ENCODE results near the gene MPHOSPH9. TPM values are rescaled to one million over a fixed set of nuclear protein-coding genes. Genes with fewer than 3 reads are reported as not detected.
A peak's percentile ranks its signal among the peaks of the same experiment; 100 is the strongest.
"Not testable (repeated sequence)": the region's sequence is repeated elsewhere in the genome, so short reads cannot be mapped to it uniquely, and the experiment has no call there.

Gene MPHOSPH9
- total RNA-seq, 1 donor from 2014 or later, result 33.9 TPM

DNA sequence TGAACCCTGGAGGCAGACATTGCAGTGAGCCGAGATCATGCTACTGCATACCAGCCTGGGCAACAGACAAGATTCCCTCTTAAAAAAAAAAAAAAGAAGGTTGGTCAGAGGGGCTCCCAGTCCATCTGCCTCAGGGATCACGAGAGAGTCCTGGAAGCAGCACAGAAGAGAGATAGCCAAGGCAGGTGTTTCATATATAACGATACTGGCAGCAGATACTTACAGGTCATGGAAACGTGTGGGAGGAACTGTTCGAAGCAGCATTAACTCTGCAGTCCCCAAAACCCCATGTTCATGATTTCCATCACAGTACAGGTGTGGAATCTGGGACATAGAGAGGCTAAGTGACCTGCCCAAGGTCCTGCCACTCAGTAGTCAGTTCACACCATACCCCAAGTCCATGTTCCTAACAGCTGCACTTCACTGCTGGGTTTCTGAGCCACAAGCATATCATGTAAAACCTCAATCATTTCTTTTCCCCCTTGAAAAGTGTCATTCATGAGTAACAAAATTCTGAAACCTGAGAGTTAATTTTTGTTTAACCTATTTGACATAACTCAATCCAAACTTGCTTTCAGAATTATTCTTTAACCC, 22.0 kb upstream of the MPHOSPH9 start:
- no peaks in the 10 kb centered on the region for H3K27me3 Mint-ChIP-seq (ENCODE audit: unreplicated experiment)
- peaks cover 14% of the 10 kb centered on the region for H3K4me1 Mint-ChIP-seq (ENCODE audit: unreplicated experiment)
- H3K27ac Mint-ChIP-seq (ENCODE audit: unreplicated experiment), result no peak overlapping the region
- peaks cover 35% of the 10 kb centered on the region for H3K36me3 Mint-ChIP-seq (ENCODE audit: unreplicated experiment)
- no peaks in the 10 kb centered on the region for H3K9me3 Mint-ChIP-seq (ENCODE audit: unreplicated experiment)
- TF ChIP-seq, protein P1, sequence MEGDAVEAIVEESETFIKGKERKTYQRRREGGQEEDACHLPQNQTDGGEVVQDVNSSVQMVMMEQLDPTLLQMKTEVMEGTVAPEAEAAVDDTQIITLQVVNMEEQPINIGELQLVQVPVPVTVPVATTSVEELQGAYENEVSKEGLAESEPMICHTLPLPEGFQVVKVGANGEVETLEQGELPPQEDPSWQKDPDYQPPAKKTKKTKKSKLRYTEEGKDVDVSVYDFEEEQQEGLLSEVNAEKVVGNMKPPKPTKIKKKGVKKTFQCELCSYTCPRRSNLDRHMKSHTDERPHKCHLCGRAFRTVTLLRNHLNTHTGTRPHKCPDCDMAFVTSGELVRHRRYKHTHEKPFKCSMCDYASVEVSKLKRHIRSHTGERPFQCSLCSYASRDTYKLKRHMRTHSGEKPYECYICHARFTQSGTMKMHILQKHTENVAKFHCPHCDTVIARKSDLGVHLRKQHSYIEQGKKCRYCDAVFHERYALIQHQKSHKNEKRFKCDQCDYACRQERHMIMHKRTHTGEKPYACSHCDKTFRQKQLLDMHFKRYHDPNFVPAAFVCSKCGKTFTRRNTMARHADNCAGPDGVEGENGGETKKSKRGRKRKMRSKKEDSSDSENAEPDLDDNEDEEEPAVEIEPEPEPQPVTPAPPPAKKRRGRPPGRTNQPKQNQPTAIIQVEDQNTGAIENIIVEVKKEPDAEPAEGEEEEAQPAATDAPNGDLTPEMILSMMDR (IDR thresholded peaks at IDR 0.05), result no peak
- DNase-seq (ENCODE audit: extremely low spot score, unreplicated experiment), result no peak
- no peak overlapping the region for H3K4me3 Mint-ChIP-seq (ENCODE audit: unreplicated experiment)

DNA sequence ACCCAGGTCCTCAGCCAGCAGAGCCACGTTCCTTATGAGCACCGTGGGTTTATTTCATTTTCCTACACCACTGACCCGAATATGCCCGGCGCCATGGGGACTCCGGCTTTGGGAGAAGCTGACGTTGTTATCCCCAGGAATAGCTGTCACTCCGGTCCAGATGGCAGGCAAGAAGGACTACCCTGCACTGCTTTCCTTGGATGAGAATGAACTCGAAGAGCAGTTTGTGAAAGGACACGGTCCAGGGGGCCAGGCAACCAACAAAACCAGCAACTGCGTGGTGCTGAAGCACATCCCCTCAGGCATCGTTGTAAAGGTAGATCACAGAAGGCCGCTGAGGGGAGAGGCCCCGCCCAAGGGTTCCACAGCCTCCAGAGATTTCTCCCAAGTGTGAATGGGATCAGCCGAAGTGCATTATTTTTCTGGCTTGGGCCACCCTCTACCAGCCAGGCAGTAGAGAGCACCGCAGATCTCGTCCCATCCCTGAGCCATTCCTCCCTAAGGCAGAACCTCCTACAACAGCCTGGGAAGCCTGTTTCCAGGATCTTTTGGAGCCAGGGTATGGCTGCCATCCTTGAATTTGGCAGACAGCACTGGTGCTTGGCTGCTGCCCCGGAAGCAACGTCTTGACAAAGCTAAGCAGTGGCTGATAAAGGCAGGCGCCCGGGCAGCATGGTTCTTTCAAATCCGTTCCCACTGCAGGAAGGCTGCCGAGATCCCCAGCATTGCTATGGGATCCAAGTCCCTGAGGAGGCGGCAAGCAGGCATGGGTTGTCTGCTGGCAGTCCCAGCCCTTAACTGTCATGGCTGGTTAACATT, 20.9 kb upstream of the MPHOSPH9 start:
- Mint-ChIP-seq H3K4me3 (ENCODE audit: unreplicated experiment) (no peak overlapping the region), H3K4me1 (ENCODE audit: unreplicated experiment) (peaks cover 14% of the 10 kb centered on the region), H3K27me3 (ENCODE audit: unreplicated experiment) (no peaks in the 10 kb centered on the region), H3K36me3 (ENCODE audit: unreplicated experiment) (peaks cover 30% of the 10 kb centered on the region), H3K27ac (ENCODE audit: unreplicated experiment) (no peak overlapping the region), H3K9me3 (ENCODE audit: unreplicated experiment) (no peaks in the 10 kb centered on the region)
- TF ChIP-seq, protein P1 (IDR thresholded peaks at IDR 0.05), result no peak
- DNase-seq (ENCODE audit: extremely low spot score, unreplicated experiment), result no peak

DNA sequence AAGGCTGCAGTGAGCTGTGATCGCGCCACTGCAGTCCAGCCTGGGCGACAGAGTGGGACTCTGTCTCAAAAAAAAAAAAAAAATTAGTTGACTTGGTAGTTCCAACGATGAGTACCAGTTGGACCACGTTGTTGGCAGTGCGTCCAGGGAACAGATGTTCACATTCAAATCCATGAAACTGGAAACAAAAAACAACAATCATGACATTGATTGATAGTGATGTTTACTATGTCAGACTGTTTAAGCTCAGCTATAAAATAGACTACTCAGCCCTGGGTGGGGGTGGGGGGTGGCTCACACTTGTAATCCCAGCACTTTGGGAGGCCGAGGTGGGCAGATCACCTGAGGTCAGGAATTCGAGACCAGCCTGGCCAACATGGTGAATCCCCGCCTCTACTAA, 19.4 kb upstream of the MPHOSPH9 start:
- H3K27ac Mint-ChIP-seq (ENCODE audit: unreplicated experiment); H3K4me3 Mint-ChIP-seq (ENCODE audit: unreplicated experiment); H3K9me3 Mint-ChIP-seq (ENCODE audit: unreplicated experiment); DNase-seq (ENCODE audit: extremely low spot score, unreplicated experiment); H3K27me3 Mint-ChIP-seq (ENCODE audit: unreplicated experiment): not testable (repeated sequence)
- Mint-ChIP-seq H3K4me1 (ENCODE audit: unreplicated experiment) (peaks cover 16% of the 10 kb centered on the region), H3K36me3 (ENCODE audit: unreplicated experiment) (peaks cover 34% of the 10 kb centered on the region)

DNA sequence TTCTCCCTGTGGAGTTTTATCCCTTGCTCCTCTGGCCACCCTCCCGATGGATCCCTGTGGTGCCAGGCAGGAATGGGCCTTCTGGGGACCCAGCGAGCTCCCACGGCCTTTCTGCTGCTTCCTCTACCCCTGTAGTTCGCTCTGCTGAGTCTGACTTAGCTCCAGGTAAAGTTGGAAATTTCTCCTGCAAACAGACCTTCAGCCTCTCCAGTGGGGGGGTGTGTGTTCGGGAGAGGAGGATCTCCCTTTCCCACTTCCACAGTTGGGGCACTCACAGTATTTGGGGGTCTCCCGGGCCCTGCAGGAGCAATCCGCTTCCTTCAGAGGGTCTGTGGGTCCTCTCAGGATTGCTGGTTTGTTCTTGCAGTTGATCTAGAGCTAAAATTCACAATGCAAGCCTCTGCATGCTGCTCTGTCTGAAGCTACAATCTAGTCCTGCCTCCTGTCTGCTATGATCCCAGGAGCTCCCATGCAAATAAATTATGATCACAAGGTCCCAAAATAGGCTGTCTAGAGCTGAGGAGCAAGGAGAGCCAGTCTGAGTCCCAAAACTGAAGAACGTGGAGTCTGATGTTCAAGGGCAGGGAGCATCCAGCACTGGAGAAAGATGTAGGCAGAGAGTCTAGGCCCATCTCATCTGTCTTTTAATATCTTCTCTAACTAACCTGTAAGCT, 18.6 kb upstream of the MPHOSPH9 start:
- H3K36me3 Mint-ChIP-seq (ENCODE audit: unreplicated experiment), result peaks cover 36% of the 10 kb centered on the region
- H3K4me1 Mint-ChIP-seq (ENCODE audit: unreplicated experiment), result peaks cover 18% of the 10 kb centered on the region
- no peaks in the 10 kb centered on the region for H3K9me3 Mint-ChIP-seq (ENCODE audit: unreplicated experiment)
- no peak for DNase-seq (ENCODE audit: extremely low spot score, unreplicated experiment)
- H3K4me3 Mint-ChIP-seq (ENCODE audit: unreplicated experiment), result no peak overlapping the region
- TF ChIP-seq, protein P1 (IDR thresholded peaks at IDR 0.05), result no peak
- H3K27me3 Mint-ChIP-seq (ENCODE audit: unreplicated experiment), result no peaks in the 10 kb centered on the region
- H3K27ac Mint-ChIP-seq (ENCODE audit: unreplicated experiment), result no peak overlapping the region

DNA sequence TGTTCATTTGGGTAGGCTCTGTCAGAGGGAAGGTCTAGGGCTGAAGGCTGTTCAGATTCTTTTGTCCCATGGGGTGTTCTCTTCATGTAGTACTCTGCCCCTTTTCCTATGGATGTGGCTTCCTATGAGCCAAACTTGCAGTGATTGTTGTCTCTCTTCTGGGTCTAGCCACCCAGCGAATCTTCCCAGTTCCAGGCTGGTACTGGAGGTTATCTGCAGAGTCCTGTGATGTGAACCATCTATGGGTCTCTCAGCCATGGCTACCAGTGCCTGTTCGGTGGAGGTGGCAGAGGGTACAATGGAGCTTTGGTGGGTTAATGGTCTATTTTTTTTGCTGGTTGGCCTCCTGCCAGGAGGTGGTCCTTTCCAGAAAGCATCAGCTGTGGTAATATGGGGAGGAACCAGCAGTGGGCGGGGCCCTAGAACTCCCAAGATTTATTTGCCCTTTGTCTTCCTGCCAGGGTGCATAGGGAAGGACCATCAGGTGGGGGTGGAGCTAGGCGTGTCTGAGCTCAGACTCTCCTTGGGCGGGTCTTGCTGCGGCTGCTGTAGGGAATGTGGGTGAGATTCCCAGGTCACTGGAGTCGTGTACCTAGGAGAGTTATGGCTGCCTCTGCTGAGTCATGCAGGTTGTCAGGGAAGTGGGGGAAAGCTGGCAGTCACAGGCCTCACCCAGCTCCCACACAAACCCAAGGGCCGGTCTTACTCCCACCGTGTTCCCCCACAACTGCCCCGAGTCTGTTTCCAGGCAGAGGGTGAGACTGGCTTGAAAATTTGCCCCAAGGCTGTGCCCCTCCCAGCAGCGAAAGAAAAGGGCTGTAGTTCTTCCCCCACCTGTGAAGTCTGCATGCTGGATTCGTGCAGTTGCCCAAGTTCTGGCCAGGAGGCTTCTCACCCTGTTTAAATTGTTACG, 17.8 kb upstream of the MPHOSPH9 start:
- H3K27me3 Mint-ChIP-seq (ENCODE audit: unreplicated experiment), result no peaks in the 10 kb centered on the region
- peak overlapping the region; percentile 62 for H3K27ac Mint-ChIP-seq (ENCODE audit: unreplicated experiment)

DNA sequence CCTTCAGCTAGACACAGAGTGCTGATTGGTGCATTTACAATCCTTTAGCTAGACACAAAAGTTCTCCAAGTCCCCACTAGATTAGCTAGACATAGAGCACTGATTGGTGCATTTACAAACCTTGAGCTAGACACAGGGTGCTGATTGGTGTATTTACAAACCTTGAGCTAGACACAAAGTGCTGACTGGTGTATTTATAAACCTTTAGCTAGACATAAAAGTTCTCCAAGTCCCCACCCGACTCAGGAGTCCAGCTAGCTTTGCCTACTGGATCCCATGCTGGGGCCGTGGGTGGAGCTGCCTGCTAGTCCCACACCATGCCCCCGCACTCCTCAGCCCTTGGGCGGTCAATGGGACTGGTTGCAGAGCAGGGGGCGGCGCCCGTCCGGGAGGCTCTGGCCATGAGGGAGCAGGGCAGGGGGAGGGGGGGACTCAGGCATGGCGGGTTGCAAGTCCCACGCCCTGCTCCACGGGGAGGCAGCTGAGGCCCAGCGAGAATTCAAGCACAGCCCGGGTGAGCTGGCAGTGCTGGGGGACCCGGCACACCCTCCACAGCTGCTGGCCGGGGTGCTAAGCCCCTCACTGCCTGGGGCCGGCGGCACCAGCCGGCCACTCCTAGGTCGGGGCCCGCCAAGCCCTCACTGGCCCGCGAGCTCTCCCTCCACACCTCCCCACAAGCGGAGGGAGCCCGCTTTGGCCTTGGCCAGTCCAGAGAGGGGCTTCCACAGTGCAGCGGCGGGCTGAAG, 16.2 kb upstream of the MPHOSPH9 start:
- H3K27ac Mint-ChIP-seq (ENCODE audit: unreplicated experiment); H3K9me3 Mint-ChIP-seq (ENCODE audit: unreplicated experiment); H3K27me3 Mint-ChIP-seq (ENCODE audit: unreplicated experiment); DNase-seq (ENCODE audit: extremely low spot score, unreplicated experiment); H3K4me3 Mint-ChIP-seq (ENCODE audit: unreplicated experiment): not testable (repeated sequence)
- Mint-ChIP-seq H3K36me3 (ENCODE audit: unreplicated experiment) (peaks cover 33% of the 10 kb centered on the region), H3K4me1 (ENCODE audit: unreplicated experiment) (peaks cover 20% of the 10 kb centered on the region)

More for the DNA sequence above, 17.8 kb upstream of the MPHOSPH9 start:
- Mint-ChIP-seq H3K4me3 (ENCODE audit: unreplicated experiment) (no peak overlapping the region), H3K36me3 (ENCODE audit: unreplicated experiment) (peaks cover 31% of the 10 kb centered on the region), H3K9me3 (ENCODE audit: unreplicated experiment) (no peaks in the 10 kb centered on the region), H3K4me1 (ENCODE audit: unreplicated experiment) (peaks cover 19% of the 10 kb centered on the region)
- TF ChIP-seq, protein P1 (IDR thresholded peaks at IDR 0.05), result no peak
- no peak for DNase-seq (ENCODE audit: extremely low spot score, unreplicated experiment)

DNA sequence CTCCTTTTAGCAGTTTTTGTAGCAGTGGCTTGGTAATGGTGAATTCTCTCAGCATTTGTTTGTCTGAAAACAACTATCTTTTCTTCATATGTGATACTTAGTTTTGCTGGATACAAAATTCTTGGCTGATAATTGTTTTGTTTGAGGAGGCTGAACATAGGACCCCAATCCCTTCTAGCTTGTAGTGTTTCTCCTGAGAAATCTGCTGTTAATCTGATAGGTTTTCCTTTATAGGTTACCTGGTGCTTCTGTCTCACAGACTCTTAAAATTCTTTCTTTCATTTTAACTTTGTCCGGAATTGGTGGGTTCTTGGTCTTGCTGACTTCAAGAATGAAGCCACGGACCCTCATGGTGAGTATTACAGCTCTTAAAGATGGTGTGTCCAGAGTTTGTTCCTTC, 15.2 kb upstream of the MPHOSPH9 start:
- H3K9me3 Mint-ChIP-seq (ENCODE audit: unreplicated experiment); H3K27me3 Mint-ChIP-seq (ENCODE audit: unreplicated experiment); H3K27ac Mint-ChIP-seq (ENCODE audit: unreplicated experiment); H3K4me3 Mint-ChIP-seq (ENCODE audit: unreplicated experiment); DNase-seq (ENCODE audit: extremely low spot score, unreplicated experiment): not testable (repeated sequence)
- H3K4me1 Mint-ChIP-seq (ENCODE audit: unreplicated experiment), result peaks cover 20% of the 10 kb centered on the region
- H3K36me3 Mint-ChIP-seq (ENCODE audit: unreplicated experiment), result peaks cover 25% of the 10 kb centered on the region
